CD8-positive, alpha-beta memory T cell (primary cell): ENCODE data around the gene PEX5. TPM values are rescaled to one million over a fixed set of nuclear protein-coding genes. Genes with fewer than 3 reads are reported as not detected.

ENCODE experiments used
- CTCF ChIA-PET: fragments of 350-600 bp; sonication (Branson Sonifier 250); formaldehyde crosslinking; loops from one replicate; lab custom pipeline; 2021; ENCODE audit warnings: antibody characterized with exemption; lab: Charles Lee
- POLR2A ChIA-PET: fragments of 350-600 bp; sonication (Branson Sonifier 250); formaldehyde crosslinking; loops from one replicate; lab custom pipeline; 2021; ENCODE audit warnings: antibody characterized with exemption; lab: Charles Lee
- DNase-seq, 5 donors: peaks; one replicate each; pipeline versions ENCODE4 v3.0.0 to v3.0.0-alpha.2; 2020 to 2022; ENCODE audit warnings: mixed read lengths in 1 of 5
- H3K27ac ChIP-seq: one replicate; pipeline ENCODE4 v1.7.0; 2013; ENCODE audit warnings: low read depth, mild to moderate bottlenecking, low read length, moderate library complexity
- H3K27me3 ChIP-seq: 2 replicates; pipeline ENCODE4 v1.7.0; 2013; ENCODE audit warnings: low read length, mild to moderate bottlenecking; ENCODE audit not compliant: insufficient read depth, poor library complexity, severe bottlenecking
- H3K36me3 ChIP-seq: 2 replicates; pipeline ENCODE4 v1.7.0; 2013; ENCODE audit warnings: mild to moderate bottlenecking, low read length, moderate library complexity; ENCODE audit not compliant: insufficient read depth
- H3K4me1 ChIP-seq: 2 replicates; pipeline ENCODE4 v1.7.0; 2013; ENCODE audit warnings: mild to moderate bottlenecking, low read length, moderate library complexity; ENCODE audit not compliant: insufficient read depth
- H3K4me3 ChIP-seq: 2 replicates; pipeline ENCODE4 v1.7.0; 2013; ENCODE audit warnings: mild to moderate bottlenecking, low read length
- H3K9me3 ChIP-seq: 2 replicates; pipeline ENCODE4 v1.7.0; 2013; ENCODE audit warnings: mild to moderate bottlenecking, low read length
- H3K27ac Mint-ChIP-seq, 8 donors: one replicate each; pipeline ENCODE4 v1.8.0; 2020 to 2021; ENCODE audit warnings: mixed read lengths in 8 of 8, mild to moderate bottlenecking in 6 of 8, inconsistent platforms in 3 of 8, moderate library complexity in 3 of 8
- H3K27me3 Mint-ChIP-seq, 2 donors: one replicate each; pipeline ENCODE4 v1.8.0; 2020 to 2021; ENCODE audit warnings: mixed read lengths in 2 of 2, mild to moderate bottlenecking in 1 of 2, moderate library complexity in 1 of 2
- H3K36me3 Mint-ChIP-seq, 3 donors: one replicate each; pipeline ENCODE4 v1.8.0; 2020 to 2021; ENCODE audit warnings: mixed read lengths in 3 of 3, inconsistent platforms in 1 of 3, mild to moderate bottlenecking in 1 of 3
- H3K4me1 Mint-ChIP-seq, 3 donors: one replicate each; pipeline ENCODE4 v1.8.0; 2020 to 2021; ENCODE audit warnings: mixed read lengths in 3 of 3, inconsistent platforms in 1 of 3, mild to moderate bottlenecking in 1 of 3
- H3K4me3 Mint-ChIP-seq, 7 donors: one replicate each; pipeline ENCODE4 v1.8.0; 2020 to 2021; ENCODE audit warnings: mixed read lengths in 7 of 7, mild to moderate bottlenecking in 6 of 7, moderate library complexity in 4 of 7, inconsistent platforms in 2 of 7
- H3K9me3 Mint-ChIP-seq, 5 donors: one replicate each; pipeline ENCODE4 v1.8.0; 2020 to 2022; ENCODE audit warnings: mixed read lengths in 5 of 5, mild to moderate bottlenecking in 3 of 5, moderate library complexity in 2 of 5, inconsistent platforms in 1 of 5
- polyA plus RNA-seq: library from polyadenylated mRNA; unstranded; fragments of 300-500 nt; fragmentation: Illumina TruSeq; gene quantifications from one replicate; pipeline ENCODE4 v1.2.3, GENCODE V29; 2021
- total RNA-seq, 2 experiments: library from RNA; stranded (reverse); gene quantifications; one replicate each; pipeline ENCODE4 v1.2.3, GENCODE V29; 2021

PEX5 gene
- total and polyA plus RNA-seq, 3 experiments from 2014 or later, result 17.4 to 31.3 (median 30.7) TPM

- no peak for DNase-seq
- Histone ChIP-seq H3K9me3 (no peaks in the 10 kb centered on the region), H3K36me3 (peaks cover 22% of the 10 kb centered on the region), H3K4me1 (no peaks in the 10 kb centered on the region), H3K27me3 (no peaks in the 10 kb centered on the region), H3K4me3 (no peak overlapping the region), H3K27ac (no peak overlapping the region)
- H3K27me3 Mint-ChIP-seq, result no peaks in the 10 kb centered on the region
- H3K27ac Mint-ChIP-seq, result peak overlapping the region in 1 of 8 donors; percentile 89
- peaks cover 3 to 6% (median 3%) of the 10 kb centered on the region in 3 donors for H3K4me1 Mint-ChIP-seq
- ChIA-PET CTCF (interaction anchor here (0.9 to 1.8 kb wide), 8 partner anchors 7 to 202 kb away, joined by 3 to 9 read pairs (median 4); partner anchors contain the start of genes C12orf57, C1R, C1RL and RNU7-1), POLR2A (no interaction called here)
- no peak overlapping the region for H3K4me3 Mint-ChIP-seq
- H3K9me3 Mint-ChIP-seq, result no peaks in the 10 kb centered on the region
- H3K36me3 Mint-ChIP-seq, result peaks cover 0 to 86% (median 28%) of the 10 kb centered on the region in 3 donors
Measured at GRCh38 chr12:7145671-7146070, 43.8 kb upstream of the PEX5 start.

GRCh38 chr12:7146228-7146627, 43.3 kb upstream of the PEX5 start:
- Mint-ChIP-seq H3K4me1 (peaks cover 3 to 6% (median 3%) of the 10 kb centered on the region in 3 donors), H3K27ac (peak overlapping the region in 1 of 8 donors; percentile 12), H3K27me3 (no peaks in the 10 kb centered on the region), H3K9me3 (no peaks in the 10 kb centered on the region), H3K36me3 (peaks cover 0 to 84% (median 31%) of the 10 kb centered on the region in 3 donors), H3K4me3 (no peak overlapping the region)
- Histone ChIP-seq H3K36me3 (peaks cover 27% of the 10 kb centered on the region), H3K4me3 (no peak overlapping the region), H3K27ac (no peak overlapping the region), H3K4me1 (no peaks in the 10 kb centered on the region), H3K27me3 (no peaks in the 10 kb centered on the region), H3K9me3 (no peaks in the 10 kb centered on the region)
- DNase-seq, result no peak
- CTCF ChIA-PET, result interaction anchor here (0.9 to 1.8 kb wide), 3 partner anchors 9 to 136 kb away, joined by 3 to 4 read pairs (median 4); no protein-coding TSS in a partner anchor
- POLR2A ChIA-PET, result no interaction called here

DNA sequence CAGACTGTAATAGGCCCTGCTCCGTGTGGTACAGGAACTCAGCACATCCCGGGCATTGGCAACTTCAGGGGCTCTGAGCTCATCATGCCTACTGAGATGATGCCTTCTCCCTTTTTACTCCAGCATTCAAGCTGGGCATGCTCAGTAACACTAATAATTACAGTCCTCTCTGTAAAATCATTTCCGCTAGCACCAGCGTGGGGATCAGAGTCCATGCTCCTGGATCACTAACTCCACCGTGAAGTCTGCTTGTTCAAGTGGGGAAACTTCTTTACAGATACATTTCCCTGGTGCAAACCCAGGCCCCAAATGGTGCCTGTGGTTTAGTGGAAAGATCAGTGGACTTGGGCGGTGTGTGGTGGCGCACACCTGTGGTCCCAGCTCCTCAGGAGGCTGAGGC, 42.6 kb upstream of the PEX5 start:
- Histone ChIP-seq H3K27me3 (no peaks in the 10 kb centered on the region), H3K9me3 (no peaks in the 10 kb centered on the region), H3K36me3 (peaks cover 28% of the 10 kb centered on the region), H3K4me1 (no peaks in the 10 kb centered on the region), H3K27ac (no peak overlapping the region), H3K4me3 (no peak overlapping the region)
- Mint-ChIP-seq H3K9me3 (no peaks in the 10 kb centered on the region), H3K36me3 (peaks cover 0 to 84% (median 28%) of the 10 kb centered on the region in 3 donors), H3K27me3 (no peaks in the 10 kb centered on the region), H3K4me3 (no peak overlapping the region), H3K27ac (no peak overlapping the region), H3K4me1 (peaks cover 1 to 3% (median 2%) of the 10 kb centered on the region in 3 donors)
- no peak for DNase-seq
- CTCF ChIA-PET, result no interaction called here
- POLR2A ChIA-PET, result no interaction called here

- ChIA-PET POLR2A (no interaction called here), CTCF (interaction anchor here (1.4 kb wide), 2 partner anchors 9 to 315 kb away, joined by 3 to 5 read pairs; no protein-coding TSS in a partner anchor)
- DNase-seq, result no peak
- Mint-ChIP-seq H3K36me3 (peaks cover 10 to 89% (median 32%) of the 10 kb centered on the region in 3 donors), H3K4me1 (peaks cover 0 to 3% (median 0%) of the 10 kb centered on the region in 3 donors), H3K27me3 (no peaks in the 10 kb centered on the region), H3K27ac (peak overlapping the region in 1 of 8 donors; percentile 65), H3K4me3 (no peak overlapping the region), H3K9me3 (no peaks in the 10 kb centered on the region)
- Histone ChIP-seq H3K36me3 (peaks cover 20% of the 10 kb centered on the region), H3K9me3 (no peaks in the 10 kb centered on the region), H3K27me3 (no peaks in the 10 kb centered on the region), H3K4me1 (no peaks in the 10 kb centered on the region), H3K4me3 (no peak overlapping the region), H3K27ac (no peak overlapping the region)
Measured at GRCh38 chr12:7150356-7150755, 39.1 kb upstream of the PEX5 start.

- Histone ChIP-seq H3K36me3 (peaks cover 20% of the 10 kb centered on the region), H3K9me3 (no peaks in the 10 kb centered on the region), H3K27me3 (no peaks in the 10 kb centered on the region), H3K4me1 (no peaks in the 10 kb centered on the region), H3K4me3 (no peak overlapping the region), H3K27ac (no peak overlapping the region)
- H3K27ac Mint-ChIP-seq, result peak overlapping the region in 1 of 8 donors; percentile 68
- no peak for DNase-seq
- H3K4me1 Mint-ChIP-seq, result peaks cover 0 to 3% (median 0%) of the 10 kb centered on the region in 3 donors
- no peak overlapping the region for H3K4me3 Mint-ChIP-seq
- H3K9me3 Mint-ChIP-seq, result no peaks in the 10 kb centered on the region
- no peaks in the 10 kb centered on the region for H3K27me3 Mint-ChIP-seq
- ChIA-PET POLR2A (no interaction called here), CTCF (interaction anchor here (1.4 kb wide), 1 partner anchor 316 kb away, joined by 3 read pairs; no protein-coding TSS in a partner anchor)
- H3K36me3 Mint-ChIP-seq, result peaks cover 10 to 88% (median 30%) of the 10 kb centered on the region in 3 donors
Measured at GRCh38 chr12:7150841-7151240, 38.6 kb upstream of the PEX5 start.

DNA sequence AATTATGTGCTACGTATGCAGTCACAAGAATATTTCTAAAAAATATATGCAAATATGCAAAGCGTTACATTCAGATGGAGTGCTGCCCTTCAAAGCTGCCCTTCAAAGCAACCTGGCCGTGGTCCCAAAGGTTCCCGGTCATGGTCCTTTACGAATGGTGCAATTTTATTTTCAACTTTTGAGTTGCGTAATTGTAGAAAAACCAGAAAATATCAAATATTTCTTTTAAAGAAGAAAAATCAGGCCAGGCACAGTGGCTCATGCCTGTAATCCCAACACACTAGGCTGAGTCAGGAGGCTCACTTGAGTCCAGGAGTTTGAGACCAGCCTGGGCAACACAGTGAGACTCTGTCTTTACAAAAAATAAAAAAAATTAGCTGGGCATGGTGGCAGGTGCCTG, 38.0 kb upstream of the PEX5 start:
- Histone ChIP-seq H3K36me3 (peaks cover 20% of the 10 kb centered on the region), H3K4me3 (no peak overlapping the region), H3K9me3 (no peaks in the 10 kb centered on the region), H3K4me1 (no peaks in the 10 kb centered on the region), H3K27me3 (no peaks in the 10 kb centered on the region), H3K27ac (no peak overlapping the region)
- Mint-ChIP-seq H3K27ac (no peak overlapping the region), H3K27me3 (no peaks in the 10 kb centered on the region), H3K4me1 (peaks cover 0 to 2% (median 0%) of the 10 kb centered on the region in 3 donors), H3K9me3 (no peaks in the 10 kb centered on the region), H3K4me3 (no peak overlapping the region), H3K36me3 (peaks cover 10 to 89% (median 27%) of the 10 kb centered on the region in 3 donors)
- CTCF ChIA-PET, result no interaction called here
- POLR2A ChIA-PET, result no interaction called here
- no peak for DNase-seq

- no peaks in the 10 kb centered on the region for H3K4me1 ChIP-seq
- H3K27ac Mint-ChIP-seq, result peak overlapping the region in 2 of 8 donors; percentile 47 to 54
- H3K36me3 ChIP-seq, result peaks cover 20% of the 10 kb centered on the region
- peaks cover 0 to 2% (median 0%) of the 10 kb centered on the region in 3 donors for H3K4me1 Mint-ChIP-seq
- H3K27me3 Mint-ChIP-seq, result no peaks in the 10 kb centered on the region
- no peaks in the 10 kb centered on the region for H3K9me3 Mint-ChIP-seq
- H3K4me3 ChIP-seq, result no peak overlapping the region
- CTCF ChIA-PET, result interaction anchor here (1.0 to 1.6 kb wide), 4 partner anchors 8 to 15 kb away, joined by 3 to 6 read pairs (median 3); no protein-coding TSS in a partner anchor
- H3K9me3 ChIP-seq, result no peaks in the 10 kb centered on the region
- H3K27ac ChIP-seq, result no peak overlapping the region
- POLR2A ChIA-PET, result no interaction called here
- H3K4me3 Mint-ChIP-seq, result no peak overlapping the region
- DNase-seq, result no peak
- H3K36me3 Mint-ChIP-seq, result peaks cover 10 to 95% (median 24%) of the 10 kb centered on the region in 3 donors
- H3K27me3 ChIP-seq, result no peaks in the 10 kb centered on the region
Measured at GRCh38 chr12:7152818-7153217, 36.7 kb upstream of the PEX5 start.

DNA sequence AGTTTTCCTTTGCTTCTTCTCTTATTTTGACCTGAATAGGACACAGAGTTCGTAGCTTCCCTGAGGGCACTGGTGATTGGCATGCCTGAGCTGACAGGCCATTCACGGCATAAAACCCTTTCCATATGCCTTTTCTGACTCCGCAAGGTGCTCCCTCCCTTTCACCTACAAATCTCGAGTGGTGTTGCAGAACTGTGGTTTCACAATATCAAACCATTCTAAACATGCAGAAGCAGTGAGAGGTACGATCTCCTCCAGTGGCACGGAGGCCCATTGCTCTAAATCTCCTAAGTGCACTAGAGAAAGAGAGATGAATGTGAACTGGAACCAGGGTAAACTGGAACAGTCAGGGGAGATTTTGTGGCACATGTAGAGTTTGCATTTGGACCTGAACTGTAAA, 35.4 kb upstream of the PEX5 start:
- Mint-ChIP-seq H3K27me3 (no peaks in the 10 kb centered on the region), H3K27ac (no peak overlapping the region), H3K4me3 (no peak overlapping the region), H3K4me1 (peaks cover 0 to 2% (median 0%) of the 10 kb centered on the region in 3 donors), H3K9me3 (no peaks in the 10 kb centered on the region), H3K36me3 (peaks cover 10 to 88% (median 21%) of the 10 kb centered on the region in 3 donors)
- ChIA-PET POLR2A (no interaction called here), CTCF (interaction anchor here (1.0 to 1.6 kb wide), 3 partner anchors 9 to 12 kb away, joined by 3 to 6 read pairs (median 3); no protein-coding TSS in a partner anchor)
- DNase-seq, result no peak
- H3K4me3 ChIP-seq, result no peak overlapping the region
- no peaks in the 10 kb centered on the region for H3K27me3 ChIP-seq
- no peaks in the 10 kb centered on the region for H3K4me1 ChIP-seq
- H3K27ac ChIP-seq, result no peak overlapping the region
- H3K36me3 ChIP-seq, result peaks cover 10% of the 10 kb centered on the region
- H3K9me3 ChIP-seq, result no peaks in the 10 kb centered on the region
